PC-3 (cell line): ENCODE data around the gene PRPF6. TPM values are rescaled to one million over a fixed set of nuclear protein-coding genes. Genes with fewer than 3 reads are reported as not detected.

Source experiments
- ATAC-seq: fragments of 200-7000 bp; cut with Tn5 transposase; 2 replicates; pipeline ENCODE4 v1.9.1; 2020; ENCODE audit warnings: mild to moderate bottlenecking, moderate library complexity
- BruUV-seq: library from RNA; stranded (reverse); fragments of 400-500 nt; replicated peaks from 2 replicates; lab custom pipeline; 2021; lab: Mats Ljungman, UMichigan
- CTCF ChIA-PET: fragments of 300-600 bp; sonication (Branson Sonifier 250); formaldehyde crosslinking; loops from one replicate; lab custom pipeline; 2022; ENCODE audit warnings: antibody characterized with exemption; lab: Charles Lee
- POLR2A ChIA-PET: fragments of 300-600 bp; sonication (Branson Sonifier 250); formaldehyde crosslinking; loops from one replicate; lab custom pipeline; 2022; ENCODE audit warnings: antibody characterized with exemption; ENCODE audit not compliant: unreplicated experiment; lab: Charles Lee
- DNase-seq: peaks from one replicate; pipeline ENCODE4 v3.0.0-alpha.2; 2015
- H2AFZ ChIP-seq: fragments of 300-600 bp; sonication (generic); 2 replicates; pipeline ENCODE4 v1.6.0; 2016; ENCODE audit warnings: antibody characterized with exemption, low read length
- H3F3A ChIP-seq: fragments of 300-600 bp; sonication (generic); one replicate; pipeline ENCODE4 v1.6.0; 2017; ENCODE audit warnings: antibody characterized with exemption, low read length, control low read depth, mild to moderate bottlenecking; ENCODE audit not compliant: unreplicated experiment
- H3K27ac ChIP-seq: fragments of 300-600 bp; sonication (generic); 2 replicates; pipeline ENCODE4 v1.5.1; 2016; ENCODE audit warnings: mild to moderate bottlenecking, low read length
- H3K27me3 ChIP-seq: fragments of 300-600 bp; sonication (generic); 2 replicates; pipeline ENCODE4 v1.6.1; 2016; ENCODE audit warnings: low read length, mixed read lengths
- H3K36me3 ChIP-seq: fragments of 300-600 bp; sonication (generic); 2 replicates; pipeline ENCODE4 v1.6.1; 2016; ENCODE audit warnings: low read depth, mixed run types, low read length, mixed read lengths
- H3K4me1 ChIP-seq: fragments of 300-600 bp; sonication (generic); 2 replicates; pipeline ENCODE4 v1.5.1; 2016; ENCODE audit warnings: low read length; ENCODE audit not compliant: insufficient read depth
- H3K4me2 ChIP-seq: fragments of 300-600 bp; sonication (generic); 2 replicates; pipeline ENCODE4 v1.6.0; 2016; ENCODE audit warnings: low read length
- H3K4me3 ChIP-seq: fragments of 300-600 bp; sonication (generic); 2 replicates; pipeline ENCODE4 v1.5.1; 2016; ENCODE audit warnings: mild to moderate bottlenecking, low read length, mixed read lengths
- H3K79me2 ChIP-seq: fragments of 300-600 bp; sonication (generic); 2 replicates; pipeline ENCODE4 v1.6.1; 2017; ENCODE audit warnings: low read length, mixed read lengths
- H3K9ac ChIP-seq: fragments of 300-600 bp; sonication (generic); 2 replicates; pipeline ENCODE4 v1.6.0; 2016; ENCODE audit warnings: mild to moderate bottlenecking, low read length
- H3K9me2 ChIP-seq: fragments of 300-600 bp; sonication (generic); replicated peaks from 2 replicates; pipeline ENCODE4 v1.6.1; 2016; ENCODE audit warnings: mixed run types, low read length, mixed read lengths
- H3K9me3 ChIP-seq: fragments of 300-600 bp; sonication (generic); 2 replicates; pipeline ENCODE4 v1.6.1; 2016; ENCODE audit warnings: low read length, mixed read lengths
- H4K20me1 ChIP-seq: fragments of 300-600 bp; sonication (generic); 2 replicates; pipeline ENCODE4 v1.6.1; 2016; ENCODE audit warnings: low read length, mixed read lengths
- CTCF ChIP-seq: fragments of 300-600 bp; sonication (generic); conservative IDR thresholded peaks from 2 replicates; pipeline ENCODE4 v1.5.1; 2017; ENCODE audit warnings: antibody characterized with exemption, low read depth, mild to moderate bottlenecking, low read length
- EZH2 ChIP-seq: fragments of 300-600 bp; sonication (generic); IDR thresholded peaks from one replicate; pipeline ENCODE4 v1.6.1; 2017; ENCODE audit warnings: antibody characterized with exemption, mild to moderate bottlenecking, low read length; ENCODE audit not compliant: unreplicated experiment
- EZH2phosphoT487 ChIP-seq: fragments of 300-600 bp; sonication (generic); IDR thresholded peaks from 2 replicates; pipeline ENCODE4 v1.6.1; 2018; ENCODE audit warnings: mild to moderate bottlenecking, antibody characterized with exemption, low read length, borderline replicate concordance
- intact Hi-C: fragments of 100-400 bp; cut with micrococcal nuclease; formaldehyde crosslinking; loops from 2 replicates; pipeline ENCODE4 v1.9.0; 2023
- total RNA-seq: library from RNA; depleted of rRNA; stranded (reverse); fragments of >200 nt; gene quantifications from 2 replicates; pipeline ENCODE4 v1.2.3, GENCODE V29; 2014

Gene PRPF6
- total RNA-seq, 1 experiment from 2014 or later, result 67.1 TPM

- Histone ChIP-seq H3K27ac (no peak overlapping the region), H3K36me3 (peaks cover 69% of the 10 kb centered on the region), H4K20me1 (no peaks in the 10 kb centered on the region), H3F3A (no peaks in the 10 kb centered on the region), H2AFZ (no peak overlapping the region), H3K4me2 (no peak overlapping the region), H3K27me3 (no peaks in the 10 kb centered on the region), H3K4me3 (no peak overlapping the region), H3K9ac (no peak overlapping the region), H3K4me1 (no peaks in the 10 kb centered on the region), H3K9me2 (no peaks in the 10 kb centered on the region), H3K79me2 (0 out of 2 replicates have a peak, but pooled peaks cover 14% of the 10 kb centered on the region), H3K9me3 (no peaks in the 10 kb centered on the region)
- intact Hi-C loops, result no loop called here
- ChIA-PET CTCF (no interaction called here), POLR2A (no interaction called here)
- BruUV-seq, result no TSS peak
- TF ChIP-seq EZH2, result no peak
- TF ChIP-seq CTCF, result no peak
- no peak for DNase-seq
- ATAC-seq, result no peak
Observed at GRCh38 chr20:64003960-64004725, 23.2 kb downstream of the PRPF6 start.

GRCh38 chr20:64005394-64005793 lies 24.5 kb downstream of the PRPF6 start:
- BruUV-seq, result no TSS peak
- DNase-seq (no peak), ATAC-seq (no peak)
- ChIA-PET POLR2A (no interaction called here), CTCF (no interaction called here)
- Histone ChIP-seq H3K79me2 (0 out of 2 replicates have a peak, but pooled peaks cover 14% of the 10 kb centered on the region), H3K4me2 (no peak overlapping the region), H3K27ac (no peak overlapping the region), H4K20me1 (no peaks in the 10 kb centered on the region), H3K4me3 (no peak overlapping the region), H2AFZ (no peak overlapping the region), H3K9me3 (no peaks in the 10 kb centered on the region), H3K9me2 (no peaks in the 10 kb centered on the region), H3F3A (no peaks in the 10 kb centered on the region), H3K27me3 (no peaks in the 10 kb centered on the region), H3K36me3 (peaks cover 69% of the 10 kb centered on the region), H3K4me1 (no peaks in the 10 kb centered on the region), H3K9ac (no peak overlapping the region)
- TF ChIP-seq EZH2 (no peak), EZH2phosphoT487 (no peak), CTCF (no peak)
- intact Hi-C loops, result no loop called here

- TF ChIP-seq EZH2 (no peak), CTCF (no peak), EZH2phosphoT487 (no peak)
- ChIA-PET CTCF (no interaction called here), POLR2A (no interaction called here)
- ATAC-seq (no peak), DNase-seq (no peak)
- Histone ChIP-seq H3K27me3 (no peaks in the 10 kb centered on the region), H3F3A (no peaks in the 10 kb centered on the region), H3K4me3 (no peak overlapping the region), H3K4me1 (no peaks in the 10 kb centered on the region), H3K9me2 (no peaks in the 10 kb centered on the region), H3K4me2 (no peak overlapping the region), H3K9me3 (no peaks in the 10 kb centered on the region), H3K79me2 (0 out of 2 replicates have a peak, but pooled peaks cover 14% of the 10 kb centered on the region), H3K36me3 (peaks cover 72% of the 10 kb centered on the region), H3K27ac (no peak overlapping the region), H2AFZ (no peak overlapping the region), H3K9ac (no peak overlapping the region), H4K20me1 (no peaks in the 10 kb centered on the region)
- BruUV-seq, result no TSS peak
- intact Hi-C loops, result no loop called here
Observed at GRCh38 chr20:64006490-64006889, 25.6 kb downstream of the PRPF6 start.
